ENCODE measurements around the gene ZC3H4. TPM values are rescaled to one million over a fixed set of nuclear protein-coding genes. Genes with fewer than 3 reads are reported as not detected.

ZC3H4 gene
- total and polyA plus RNA-seq, 10 of the 15 experiments (the other 5 are each of a cell fraction or from before 2014, with no cell fraction given), result 5.1 to 86.3 (median 15.5) TPM

- in situ Hi-C loops (cut with MboI) (no loop called here), intact Hi-C loops (cut with micrococcal nuclease; ENCODE audit: unreplicated experiment) (no loop called here)
- no peak overlapping the region for H3K27ac ChIP-seq (ENCODE audit: control insufficient read depth, insufficient read depth)
- H3K4me2 ChIP-seq (ENCODE audit: control insufficient read depth, insufficient read depth), result no peak overlapping the region
- no peaks in the 10 kb centered on the region for H3K4me1 ChIP-seq (ENCODE audit: control insufficient read depth, insufficient read depth, low read length)
- no peaks in the 10 kb centered on the region for H3K27me3 ChIP-seq (replicated peaks in 1 of 2; ENCODE audit: control insufficient read depth in 2 of 2, insufficient read depth in 2 of 2, low read length in 1 of 2)
- SMC1A ChIA-PET (ENCODE audit: uncharacterized antibody, unreplicated experiment), result no interaction called here
- POLR2A ChIA-PET, result interaction anchor here (0.6 kb wide), 1 partner anchor 162 kb away, joined by 4 read pairs; no protein-coding TSS in a partner anchor
- H3K4me3 ChIP-seq, result no peak overlapping the region
- 96% methylated on average over 10 of the region's 10 CpGs for WGBS (ENCODE audit: insufficient coverage, insufficient replicate concordance, low lambda C conversion rate, missing lambda C conversion rate)
- FAIRE-seq (no peak), DNase-seq (ENCODE audit: low read depth, low spot score) (no peak), ATAC-seq (no peak)
- no peak for TF ChIP-seq MAX (IDR thresholded peaks at IDR 0.05; ENCODE audit: low read depth, low read length)
- TF ChIP-seq, protein P1, sequence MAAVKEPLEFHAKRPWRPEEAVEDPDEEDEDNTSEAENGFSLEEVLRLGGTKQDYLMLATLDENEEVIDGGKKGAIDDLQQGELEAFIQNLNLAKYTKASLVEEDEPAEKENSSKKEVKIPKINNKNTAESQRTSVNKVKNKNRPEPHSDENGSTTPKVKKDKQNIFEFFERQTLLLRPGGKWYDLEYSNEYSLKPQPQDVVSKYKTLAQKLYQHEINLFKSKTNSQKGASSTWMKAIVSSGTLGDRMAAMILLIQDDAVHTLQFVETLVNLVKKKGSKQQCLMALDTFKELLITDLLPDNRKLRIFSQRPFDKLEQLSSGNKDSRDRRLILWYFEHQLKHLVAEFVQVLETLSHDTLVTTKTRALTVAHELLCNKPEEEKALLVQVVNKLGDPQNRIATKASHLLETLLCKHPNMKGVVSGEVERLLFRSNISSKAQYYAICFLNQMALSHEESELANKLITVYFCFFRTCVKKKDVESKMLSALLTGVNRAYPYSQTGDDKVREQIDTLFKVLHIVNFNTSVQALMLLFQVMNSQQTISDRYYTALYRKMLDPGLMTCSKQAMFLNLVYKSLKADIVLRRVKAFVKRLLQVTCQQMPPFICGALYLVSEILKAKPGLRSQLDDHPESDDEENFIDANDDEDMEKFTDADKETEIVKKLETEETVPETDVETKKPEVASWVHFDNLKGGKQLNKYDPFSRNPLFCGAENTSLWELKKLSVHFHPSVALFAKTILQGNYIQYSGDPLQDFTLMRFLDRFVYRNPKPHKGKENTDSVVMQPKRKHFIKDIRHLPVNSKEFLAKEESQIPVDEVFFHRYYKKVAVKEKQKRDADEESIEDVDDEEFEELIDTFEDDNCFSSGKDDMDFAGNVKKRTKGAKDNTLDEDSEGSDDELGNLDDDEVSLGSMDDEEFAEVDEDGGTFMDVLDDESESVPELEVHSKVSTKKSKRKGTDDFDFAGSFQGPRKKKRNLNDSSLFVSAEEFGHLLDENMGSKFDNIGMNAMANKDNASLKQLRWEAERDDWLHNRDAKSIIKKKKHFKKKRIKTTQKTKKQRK (IDR thresholded peaks at IDR 0.05; ENCODE audit: low read depth, low read length), result no peak
- TF ChIP-seq, protein P2, sequence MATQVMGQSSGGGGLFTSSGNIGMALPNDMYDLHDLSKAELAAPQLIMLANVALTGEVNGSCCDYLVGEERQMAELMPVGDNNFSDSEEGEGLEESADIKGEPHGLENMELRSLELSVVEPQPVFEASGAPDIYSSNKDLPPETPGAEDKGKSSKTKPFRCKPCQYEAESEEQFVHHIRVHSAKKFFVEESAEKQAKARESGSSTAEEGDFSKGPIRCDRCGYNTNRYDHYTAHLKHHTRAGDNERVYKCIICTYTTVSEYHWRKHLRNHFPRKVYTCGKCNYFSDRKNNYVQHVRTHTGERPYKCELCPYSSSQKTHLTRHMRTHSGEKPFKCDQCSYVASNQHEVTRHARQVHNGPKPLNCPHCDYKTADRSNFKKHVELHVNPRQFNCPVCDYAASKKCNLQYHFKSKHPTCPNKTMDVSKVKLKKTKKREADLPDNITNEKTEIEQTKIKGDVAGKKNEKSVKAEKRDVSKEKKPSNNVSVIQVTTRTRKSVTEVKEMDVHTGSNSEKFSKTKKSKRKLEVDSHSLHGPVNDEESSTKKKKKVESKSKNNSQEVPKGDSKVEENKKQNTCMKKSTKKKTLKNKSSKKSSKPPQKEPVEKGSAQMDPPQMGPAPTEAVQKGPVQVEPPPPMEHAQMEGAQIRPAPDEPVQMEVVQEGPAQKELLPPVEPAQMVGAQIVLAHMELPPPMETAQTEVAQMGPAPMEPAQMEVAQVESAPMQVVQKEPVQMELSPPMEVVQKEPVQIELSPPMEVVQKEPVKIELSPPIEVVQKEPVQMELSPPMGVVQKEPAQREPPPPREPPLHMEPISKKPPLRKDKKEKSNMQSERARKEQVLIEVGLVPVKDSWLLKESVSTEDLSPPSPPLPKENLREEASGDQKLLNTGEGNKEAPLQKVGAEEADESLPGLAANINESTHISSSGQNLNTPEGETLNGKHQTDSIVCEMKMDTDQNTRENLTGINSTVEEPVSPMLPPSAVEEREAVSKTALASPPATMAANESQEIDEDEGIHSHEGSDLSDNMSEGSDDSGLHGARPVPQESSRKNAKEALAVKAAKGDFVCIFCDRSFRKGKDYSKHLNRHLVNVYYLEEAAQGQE (IDR thresholded peaks at IDR 0.05; ENCODE audit: low read depth, low read length), result no peak
- TF ChIP-seq TCF7 (IDR thresholded peaks at IDR 0.05; ENCODE audit: borderline replicate concordance), result no peak
- no peak for TF ChIP-seq WRNIP1 (IDR thresholded peaks at IDR 0.05; ENCODE audit: borderline replicate concordance, low read depth, low read length)
- no peak for TF ChIP-seq CBX5 (IDR thresholded peaks at IDR 0.05; ENCODE audit: low read depth)
- TF ChIP-seq KDM1A (IDR thresholded peaks at IDR 0.05; ENCODE audit: borderline replicate concordance), result no peak
- TF ChIP-seq NFXL1 (IDR thresholded peaks at IDR 0.05; ENCODE audit: borderline replicate concordance), result no peak
- BruUV-seq (replicated peaks), result no TSS peak
- CTCF ChIA-PET, result no interaction called here
- peaks cover 3% of the 10 kb centered on the region for H4K20me1 ChIP-seq (ENCODE audit: control insufficient read depth, insufficient read depth)
- H2AFZ ChIP-seq (ENCODE audit: control insufficient read depth, low read depth, low read length), result no peak overlapping the region
- H3K9ac ChIP-seq (ENCODE audit: control insufficient read depth, insufficient read depth, low read length), result no peak overlapping the region
- H3K79me2 ChIP-seq (ENCODE audit: control insufficient read depth, insufficient read depth, low read length), result no peaks in the 10 kb centered on the region
- H3K36me3 ChIP-seq (ENCODE audit: control insufficient read depth in 2 of 2, insufficient read depth in 2 of 2, low read length in 1 of 2), result peaks cover 37 to 50% of the 10 kb centered on the region in 2 experiments
- RAD21 ChIA-PET (ENCODE audit: unreplicated experiment), result no interaction called here
- H3K9me3 ChIP-seq (replicated peaks; ENCODE audit: control insufficient read depth, insufficient read depth, low read length), result no peaks in the 10 kb centered on the region
Observed at GRCh38 chr19:47073574-47073973, 40.0 kb downstream of the ZC3H4 start.

Measured in GM12878 (cell line).